Prostate gland (tissue), 2 donors: ENCODE data around the gene SCNN1G. TPM values are rescaled to one million over a fixed set of nuclear protein-coding genes. Genes with fewer than 3 reads are reported as not detected.

ENCODE experiments used
- DNase-seq: peaks from one replicate; pipeline ENCODE4 v3.0.0-alpha.2; 2019; ENCODE audit warnings: low spot score
- H3K27ac ChIP-seq, 2 donors: fragments of 200-600 bp; sonication (generic); 2 replicates each; pipeline ENCODE4 v1.5.1; 2017 to 2019
- H3K27me3 ChIP-seq: fragments of 200-600 bp; sonication (generic); replicated peaks from 2 replicates; pipeline ENCODE4 v1.5.1; 2019; ENCODE audit not compliant: insufficient read depth
- H3K36me3 ChIP-seq, 2 donors: fragments of 200-600 bp; sonication (generic); 1 replicate in 1 of 2; 2 replicates in 1 of 2; pipeline versions ENCODE4 v1.5.1 to v1.8.1; 2017 to 2019
- H3K4me1 ChIP-seq: fragments of 200-600 bp; sonication (generic); replicated peaks from 2 replicates; pipeline ENCODE4 v1.5.1; 2019
- H3K4me3 ChIP-seq, 2 donors: fragments of 200-600 bp; sonication (generic); 2 replicates each; pipeline ENCODE4 v1.5.1; 2017 to 2019
- H3K9me3 ChIP-seq: fragments of 200-600 bp; sonication (generic); 2 replicates; pipeline ENCODE4 v1.5.1; 2017
- POLR2A ChIP-seq: fragments of 450-650 bp; IDR thresholded peaks from one replicate; pipeline ENCODE4 v1.6.1; 2016; ENCODE audit warnings: antibody characterized with exemption, mild to moderate bottlenecking
- POLR2AphosphoS5 ChIP-seq: sonication (generic); formaldehyde crosslinking; IDR thresholded peaks from one replicate; pipeline ENCODE4 v1.6.1; 2017; ENCODE audit warnings: antibody characterized with exemption
- WGBS: methylation state at CpG from one replicate; pipeline ENCODE4 v1.1.5; 2018; 5-methylcytosine and 5-hydroxymethylcytosine counted together
- intact Hi-C: fragments of 100-400 bp; cut with DNase I; formaldehyde crosslinking; loops from one replicate; pipeline ENCODE4 v1.14.2; 2022
- total RNA-seq, 2 donors: library from RNA; depleted of rRNA; stranded (reverse); fragments of >200 nt; gene quantifications; one replicate each; pipeline ENCODE4 v1.1.0, GENCODE V29; 2016
- TF ChIP-seq, protein P1 (sequence below), 4 experiments: fragments of 200-600 bp in 2 of 4; fragments of 450-650 bp in 2 of 4; sonication (generic) in 2 of 4; IDR thresholded peaks; 1 replicate in 3 of 4; 2 replicates in 1 of 4; pipeline ENCODE4 v1.5.1; 2016 to 2019; ENCODE audit warnings: antibody characterized with exemption in 4 of 4, mild to moderate bottlenecking in 2 of 4, moderate library complexity in 2 of 4

Gene SCNN1G
- total RNA-seq, 2 donors from 2014 or later: 8.6 to 11.1 TPM

DNA sequence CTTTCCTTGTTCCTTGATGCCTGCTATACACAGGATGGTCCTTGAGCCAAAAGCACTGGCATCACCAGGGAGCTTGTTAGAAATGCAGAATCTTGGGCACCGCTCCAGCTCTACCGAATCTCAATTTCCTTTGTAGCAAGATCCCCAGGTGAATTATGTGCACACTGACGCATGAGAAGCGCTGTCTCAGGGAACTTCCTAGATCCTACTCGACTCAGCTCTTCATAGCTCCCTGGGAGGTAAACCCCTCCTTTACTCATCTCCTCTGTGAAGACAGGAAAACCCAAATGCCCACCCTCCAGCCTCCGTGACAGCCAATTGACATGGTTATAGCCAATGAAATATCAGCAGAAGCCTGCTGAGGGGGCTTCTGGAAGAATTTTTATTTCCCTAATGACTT lies 37.4 kb upstream of the SCNN1G start:
- Histone ChIP-seq H3K4me3 (no peak overlapping the region), H3K36me3 (no peaks in the 10 kb centered on the region), H3K27ac (peak overlapping the region; percentile 86), H3K9me3 (no peaks in the 10 kb centered on the region), H3K27me3 (no peaks in the 10 kb centered on the region), H3K4me1 (peaks cover 4% of the 10 kb centered on the region)
- intact Hi-C loops: loop anchor here (5.0 kb wide), 1 partner anchor 73 kb away; no protein-coding TSS in a partner anchor
- WGBS: 44% methylated on average over 6 of the region's 6 CpGs
- peak; percentile 35 for DNase-seq
- TF ChIP-seq POLR2AphosphoS5 (no peak), POLR2A (no peak)
- TF ChIP-seq, protein P1, sequence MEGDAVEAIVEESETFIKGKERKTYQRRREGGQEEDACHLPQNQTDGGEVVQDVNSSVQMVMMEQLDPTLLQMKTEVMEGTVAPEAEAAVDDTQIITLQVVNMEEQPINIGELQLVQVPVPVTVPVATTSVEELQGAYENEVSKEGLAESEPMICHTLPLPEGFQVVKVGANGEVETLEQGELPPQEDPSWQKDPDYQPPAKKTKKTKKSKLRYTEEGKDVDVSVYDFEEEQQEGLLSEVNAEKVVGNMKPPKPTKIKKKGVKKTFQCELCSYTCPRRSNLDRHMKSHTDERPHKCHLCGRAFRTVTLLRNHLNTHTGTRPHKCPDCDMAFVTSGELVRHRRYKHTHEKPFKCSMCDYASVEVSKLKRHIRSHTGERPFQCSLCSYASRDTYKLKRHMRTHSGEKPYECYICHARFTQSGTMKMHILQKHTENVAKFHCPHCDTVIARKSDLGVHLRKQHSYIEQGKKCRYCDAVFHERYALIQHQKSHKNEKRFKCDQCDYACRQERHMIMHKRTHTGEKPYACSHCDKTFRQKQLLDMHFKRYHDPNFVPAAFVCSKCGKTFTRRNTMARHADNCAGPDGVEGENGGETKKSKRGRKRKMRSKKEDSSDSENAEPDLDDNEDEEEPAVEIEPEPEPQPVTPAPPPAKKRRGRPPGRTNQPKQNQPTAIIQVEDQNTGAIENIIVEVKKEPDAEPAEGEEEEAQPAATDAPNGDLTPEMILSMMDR (IDR thresholded peaks at IDR 0.05): no peak

DNA sequence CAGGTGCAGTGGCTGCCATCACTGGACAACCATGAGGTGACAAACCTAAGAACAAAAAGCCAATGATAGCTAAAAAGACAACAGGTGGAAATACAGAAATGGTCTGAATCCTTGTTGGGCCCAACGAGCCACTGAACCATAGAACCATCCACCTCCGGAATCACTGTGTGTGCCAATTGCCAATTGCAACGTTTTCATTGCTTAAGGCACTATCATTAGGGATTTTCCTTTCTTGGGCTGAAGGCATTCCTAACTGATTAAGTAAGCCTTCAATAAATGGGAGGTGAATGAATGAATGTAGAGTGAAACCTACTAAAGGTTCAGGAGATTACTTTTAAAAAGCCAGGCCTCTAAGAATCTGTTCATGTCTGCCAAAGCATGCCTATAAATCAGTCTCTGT lies 36.9 kb upstream of the SCNN1G start:
- DNase-seq: no peak
- H3K4me1 ChIP-seq: peaks cover 4% of the 10 kb centered on the region
- H3K9me3 ChIP-seq: no peaks in the 10 kb centered on the region
- no peaks in the 10 kb centered on the region for H3K36me3 ChIP-seq
- intact Hi-C loops: loop anchor here (5.0 kb wide), 1 partner anchor 73 kb away; no protein-coding TSS in a partner anchor
- TF ChIP-seq POLR2A: no peak
- peak; percentile 21 for TF ChIP-seq POLR2AphosphoS5
- no peaks in the 10 kb centered on the region for H3K27me3 ChIP-seq
- WGBS: 17% methylated on average over 3 of the region's 3 CpGs
- H3K27ac ChIP-seq: peak overlapping the region; percentile 86
- no peak overlapping the region for H3K4me3 ChIP-seq

DNA sequence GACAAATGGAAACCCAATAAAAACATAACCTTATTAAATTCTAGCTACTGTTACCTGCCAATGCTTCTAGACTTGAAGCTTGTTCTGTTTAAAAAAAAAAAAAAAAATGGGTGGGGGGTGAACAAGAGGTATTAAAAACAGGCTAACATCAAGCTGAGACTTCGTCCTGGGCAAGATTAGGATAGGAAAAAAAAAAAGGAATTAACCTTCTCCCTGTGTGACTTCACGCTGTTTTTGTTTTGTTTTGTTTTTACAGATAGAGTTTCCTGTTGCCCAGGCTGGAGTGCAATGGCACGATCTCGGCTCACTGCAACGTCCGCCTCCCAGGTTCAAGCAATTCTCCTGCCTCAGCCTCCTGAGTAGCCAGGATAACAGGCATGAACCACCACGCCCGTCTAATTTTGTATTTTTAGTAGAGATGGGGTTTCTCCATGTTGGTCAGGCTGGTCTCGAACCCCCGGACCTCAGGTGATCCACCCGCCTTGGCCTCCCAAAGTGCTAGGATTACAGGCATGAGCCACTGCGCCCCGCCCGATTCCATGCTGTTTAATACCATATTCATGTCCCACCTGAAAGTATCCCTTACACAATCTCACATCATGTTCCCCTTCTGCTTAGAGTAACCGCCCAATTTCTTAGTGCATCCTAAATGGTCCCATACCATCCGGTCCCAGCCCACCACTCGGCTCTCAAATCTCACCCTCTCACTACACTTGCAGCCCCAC lies 35.5 kb upstream of the SCNN1G start:
- 55% methylated on average over 17 of the region's 17 CpGs for WGBS
- no peaks in the 10 kb centered on the region for H3K9me3 ChIP-seq
- H3K4me3 ChIP-seq: peak overlapping the region; percentile 61 to 66
- TF ChIP-seq POLR2AphosphoS5 (no peak), POLR2A (no peak)
- TF ChIP-seq, protein P1 (IDR thresholded peaks at IDR 0.05): no peak
- DNase-seq: no peak
- peaks cover 4% of the 10 kb centered on the region for H3K4me1 ChIP-seq
- H3K27ac ChIP-seq: peak overlapping the region; percentile 86
- intact Hi-C loops: loop anchor here (5.0 kb wide), 1 partner anchor 75 kb away; no protein-coding TSS in a partner anchor
- no peaks in the 10 kb centered on the region for H3K36me3 ChIP-seq
- no peaks in the 10 kb centered on the region for H3K27me3 ChIP-seq

DNA sequence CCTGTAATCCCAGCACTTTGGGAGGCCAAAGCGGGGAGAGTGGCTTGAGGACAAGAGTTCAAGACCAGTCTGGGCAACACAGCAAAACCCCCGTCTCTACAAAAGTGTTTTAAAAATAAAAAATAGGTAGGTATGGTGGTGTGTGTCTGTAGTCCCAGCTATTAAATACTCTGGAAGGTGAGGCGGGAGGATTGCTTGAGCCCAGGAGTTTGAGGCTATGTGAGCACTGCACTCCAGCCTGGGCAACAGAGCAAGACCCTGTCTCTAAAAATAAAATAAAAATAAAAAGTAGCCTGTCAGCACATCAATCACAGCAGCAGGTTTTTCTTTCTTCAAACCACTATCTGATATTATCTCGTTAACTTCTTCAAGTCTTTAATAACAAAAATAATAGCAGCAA lies 34.9 kb upstream of the SCNN1G start:
- Histone ChIP-seq H3K9me3 (no peaks in the 10 kb centered on the region), H3K4me1 (peaks cover 8% of the 10 kb centered on the region), H3K4me3 (peak overlapping the region; percentile 61 to 66), H3K27me3 (no peaks in the 10 kb centered on the region), H3K27ac (peak overlapping the region; percentile 86), H3K36me3 (no peaks in the 10 kb centered on the region)
- 55% methylated on average over 4 of the region's 4 CpGs for WGBS
- intact Hi-C loops: loop anchor here (5.0 kb wide), 1 partner anchor 75 kb away; no protein-coding TSS in a partner anchor
- no peak for DNase-seq
- no peak for TF ChIP-seq POLR2A
- no peak for TF ChIP-seq POLR2AphosphoS5
- TF ChIP-seq, protein P1 (IDR thresholded peaks at IDR 0.05): no peak

DNA sequence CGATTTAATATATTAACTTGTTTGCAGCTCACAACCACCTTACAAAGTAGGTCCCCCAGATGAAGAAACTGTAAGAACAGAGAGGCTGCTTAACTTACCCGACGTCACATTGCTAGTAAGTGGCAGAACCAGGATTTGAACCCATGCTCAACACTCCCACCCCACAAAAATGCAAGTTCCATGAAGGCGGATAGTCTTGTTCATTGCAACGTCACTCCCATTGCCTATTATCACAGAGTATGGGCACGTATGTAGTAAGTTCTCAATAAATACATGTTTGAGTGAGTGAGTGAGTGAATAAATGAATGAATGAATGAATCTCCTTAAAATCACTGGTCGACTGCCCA lies 34.4 kb upstream of the SCNN1G start:
- Histone ChIP-seq H3K36me3 (no peaks in the 10 kb centered on the region), H3K4me1 (peaks cover 8% of the 10 kb centered on the region), H3K27ac (peak overlapping the region; percentile 86), H3K9me3 (no peaks in the 10 kb centered on the region), H3K27me3 (no peaks in the 10 kb centered on the region), H3K4me3 (peak overlapping the region; percentile 61 to 66)
- DNase-seq: no peak
- TF ChIP-seq, protein P1 (IDR thresholded peaks at IDR 0.05): no peak
- TF ChIP-seq POLR2A (no peak), POLR2AphosphoS5 (no peak)
- intact Hi-C loops: loop anchor here (5.0 kb wide), 1 partner anchor 76 kb away; no protein-coding TSS in a partner anchor
- 32% methylated on average over 7 of the region's 7 CpGs for WGBS
